Endothelial cell (in vitro differentiated cells): ENCODE results near the gene FRS2. TPM values are rescaled to one million over a fixed set of nuclear protein-coding genes. Genes with fewer than 3 reads are reported as not detected.
"Not testable (repeated sequence)": the region's sequence is repeated elsewhere in the genome, so short reads cannot be mapped to it uniquely, and the experiment has no call there.

Experiments
- DNase-seq: peaks from one replicate; pipeline ENCODE4 v3.0.0; 2021; ENCODE audit warnings: low spot score
- H3K27ac Mint-ChIP-seq: one replicate; pipeline ENCODE4 v1.8.0; 2021; ENCODE audit warnings: mixed read lengths, inconsistent platforms; ENCODE audit not compliant: unreplicated experiment
- H3K27me3 Mint-ChIP-seq: one replicate; pipeline ENCODE4 v1.8.0; 2021; ENCODE audit warnings: mild to moderate bottlenecking, moderate library complexity, mixed read lengths, inconsistent platforms; ENCODE audit not compliant: unreplicated experiment
- H3K36me3 Mint-ChIP-seq: one replicate; pipeline ENCODE4 v1.8.0; 2021; ENCODE audit warnings: mild to moderate bottlenecking, low read depth, mixed read lengths, inconsistent platforms; ENCODE audit not compliant: unreplicated experiment
- H3K4me1 Mint-ChIP-seq: one replicate; pipeline ENCODE4 v1.8.0; 2021; ENCODE audit warnings: mild to moderate bottlenecking, mixed read lengths, inconsistent platforms; ENCODE audit not compliant: unreplicated experiment
- H3K4me3 Mint-ChIP-seq: one replicate; pipeline ENCODE4 v1.8.0; 2021; ENCODE audit warnings: mild to moderate bottlenecking, mixed read lengths, inconsistent platforms; ENCODE audit not compliant: unreplicated experiment
- H3K9me3 Mint-ChIP-seq: one replicate; pipeline ENCODE4 v1.8.0; 2021; ENCODE audit warnings: mixed read lengths, inconsistent platforms; ENCODE audit not compliant: unreplicated experiment
- total RNA-seq: library from RNA; stranded (reverse); fragmentation: NEBNext Ultra II Directional; extraction: Animal tissue kit (Norgen Biotek cat#: 25700); gene quantifications from one replicate; pipeline ENCODE4 v1.2.1, GENCODE V29; 2021; ENCODE audit not compliant: unreplicated experiment
- TF ChIP-seq, protein P1 (sequence below): fragments of 200-600 bp; sonication (generic); IDR thresholded peaks from one replicate; pipeline ENCODE4 v1.5.0; 2021; ENCODE audit warnings: antibody characterized with exemption; ENCODE audit not compliant: unreplicated experiment

FRS2 gene
- total RNA-seq, 1 donor from 2014 or later, result 22.9 TPM

DNA sequence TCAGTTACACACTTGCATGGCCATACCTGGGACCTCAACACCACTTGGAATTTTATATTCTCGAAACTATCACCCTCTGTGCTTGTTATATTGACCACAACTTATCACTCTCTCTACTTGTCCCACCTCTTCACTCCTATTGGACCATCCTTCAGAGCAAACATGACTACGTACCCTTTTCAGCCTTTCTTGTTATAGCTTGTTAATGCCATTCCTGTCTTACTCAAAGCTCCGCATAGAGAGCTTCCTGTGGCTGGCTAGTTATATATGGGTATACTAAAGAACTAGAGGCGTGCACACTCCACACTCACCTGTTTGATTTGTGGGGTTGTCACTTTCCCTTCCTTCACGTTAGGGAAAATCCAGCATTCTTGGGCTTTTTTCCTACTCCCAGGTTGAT, 26.3 kb upstream of the FRS2 start:
- DNase-seq, result no peak
- TF ChIP-seq, protein P1, sequence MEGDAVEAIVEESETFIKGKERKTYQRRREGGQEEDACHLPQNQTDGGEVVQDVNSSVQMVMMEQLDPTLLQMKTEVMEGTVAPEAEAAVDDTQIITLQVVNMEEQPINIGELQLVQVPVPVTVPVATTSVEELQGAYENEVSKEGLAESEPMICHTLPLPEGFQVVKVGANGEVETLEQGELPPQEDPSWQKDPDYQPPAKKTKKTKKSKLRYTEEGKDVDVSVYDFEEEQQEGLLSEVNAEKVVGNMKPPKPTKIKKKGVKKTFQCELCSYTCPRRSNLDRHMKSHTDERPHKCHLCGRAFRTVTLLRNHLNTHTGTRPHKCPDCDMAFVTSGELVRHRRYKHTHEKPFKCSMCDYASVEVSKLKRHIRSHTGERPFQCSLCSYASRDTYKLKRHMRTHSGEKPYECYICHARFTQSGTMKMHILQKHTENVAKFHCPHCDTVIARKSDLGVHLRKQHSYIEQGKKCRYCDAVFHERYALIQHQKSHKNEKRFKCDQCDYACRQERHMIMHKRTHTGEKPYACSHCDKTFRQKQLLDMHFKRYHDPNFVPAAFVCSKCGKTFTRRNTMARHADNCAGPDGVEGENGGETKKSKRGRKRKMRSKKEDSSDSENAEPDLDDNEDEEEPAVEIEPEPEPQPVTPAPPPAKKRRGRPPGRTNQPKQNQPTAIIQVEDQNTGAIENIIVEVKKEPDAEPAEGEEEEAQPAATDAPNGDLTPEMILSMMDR, result no peak
- Mint-ChIP-seq H3K27me3 (peaks cover 3% of the 10 kb centered on the region), H3K4me3 (no peak overlapping the region), H3K27ac (no peak overlapping the region), H3K36me3 (no peaks in the 10 kb centered on the region), H3K9me3 (no peaks in the 10 kb centered on the region), H3K4me1 (no peaks in the 10 kb centered on the region)

DNA sequence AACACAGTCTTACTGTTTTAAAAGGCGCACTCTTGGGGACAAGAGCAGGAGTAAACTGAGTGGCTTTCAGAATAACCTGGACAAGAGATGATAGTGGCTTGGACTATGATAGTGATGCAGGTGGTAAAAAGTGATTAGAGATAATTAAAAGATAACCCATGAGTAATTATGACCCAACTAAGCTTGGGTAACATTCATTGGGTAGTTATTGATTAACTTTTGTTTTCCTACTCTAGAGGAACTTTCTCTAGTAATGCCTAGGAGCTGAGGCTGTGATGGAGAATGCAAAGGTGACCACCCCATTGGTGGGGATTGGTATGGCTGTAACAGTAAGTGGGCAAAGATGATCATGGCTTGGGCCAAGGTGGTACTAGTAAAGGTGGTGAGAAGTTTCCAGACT, 22.3 kb upstream of the FRS2 start:
- Mint-ChIP-seq H3K4me3 (no peak overlapping the region), H3K27me3 (peaks cover under 1% of the 10 kb centered on the region), H3K4me1 (no peaks in the 10 kb centered on the region), H3K27ac (no peak overlapping the region), H3K9me3 (no peaks in the 10 kb centered on the region), H3K36me3 (no peaks in the 10 kb centered on the region)
- DNase-seq, result no peak
- TF ChIP-seq, protein P1, result no peak

DNA sequence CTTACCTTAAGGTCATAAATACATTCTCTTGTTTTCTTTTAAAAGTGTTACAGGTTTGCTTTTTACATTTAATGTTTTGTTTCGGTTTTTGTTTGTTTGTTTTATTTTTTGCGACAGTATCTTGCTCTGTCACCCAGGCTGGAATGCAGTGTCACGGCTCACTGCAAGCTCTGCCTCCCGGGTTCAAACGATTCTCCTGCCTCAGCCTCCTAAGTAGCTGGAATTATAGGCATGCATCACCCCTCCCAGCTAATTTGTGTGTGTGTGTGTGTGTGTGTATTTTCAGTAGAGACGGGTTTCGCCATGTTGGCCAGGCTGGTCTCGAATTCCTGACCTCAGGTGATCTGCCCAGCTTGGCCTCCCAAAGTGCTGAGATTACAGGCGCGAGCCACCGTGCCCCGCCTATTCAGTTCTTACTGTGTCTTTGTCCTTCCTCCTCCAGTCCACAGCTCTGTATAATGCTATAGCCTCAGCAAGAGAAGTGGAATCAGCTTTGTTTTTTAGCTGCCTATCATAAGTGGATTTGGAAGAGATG, 17.5 kb upstream of the FRS2 start:
- H3K4me3 Mint-ChIP-seq, H3K27ac Mint-ChIP-seq, H3K4me1 Mint-ChIP-seq, H3K36me3 Mint-ChIP-seq, H3K27me3 Mint-ChIP-seq, DNase-seq, H3K9me3 Mint-ChIP-seq: not testable (repeated sequence)

DNA sequence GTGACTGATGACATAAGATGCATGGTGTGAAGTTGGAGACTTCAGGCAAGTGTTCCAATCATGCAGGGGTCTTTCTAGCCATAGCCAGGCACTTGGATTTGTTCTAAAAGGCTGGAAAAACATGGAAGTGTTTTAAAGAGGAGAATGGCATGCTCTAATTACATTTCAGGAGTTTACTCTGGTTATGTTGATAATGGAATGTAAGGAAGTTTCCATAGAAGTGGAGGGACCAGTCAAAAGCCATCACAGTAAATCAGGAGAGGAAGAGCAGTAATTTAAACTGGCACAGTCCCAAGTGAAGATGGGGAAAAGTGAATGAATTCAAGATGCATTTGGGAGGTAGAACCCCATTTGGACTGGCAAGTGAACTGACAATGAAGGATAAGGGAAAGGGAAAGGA, 13.9 kb upstream of the FRS2 start:
- no peak for DNase-seq
- Mint-ChIP-seq H3K9me3 (no peaks in the 10 kb centered on the region), H3K4me3 (no peak overlapping the region), H3K4me1 (no peaks in the 10 kb centered on the region), H3K36me3 (no peaks in the 10 kb centered on the region), H3K27ac (no peak overlapping the region), H3K27me3 (no peaks in the 10 kb centered on the region)
- TF ChIP-seq, protein P1, result no peak

DNA sequence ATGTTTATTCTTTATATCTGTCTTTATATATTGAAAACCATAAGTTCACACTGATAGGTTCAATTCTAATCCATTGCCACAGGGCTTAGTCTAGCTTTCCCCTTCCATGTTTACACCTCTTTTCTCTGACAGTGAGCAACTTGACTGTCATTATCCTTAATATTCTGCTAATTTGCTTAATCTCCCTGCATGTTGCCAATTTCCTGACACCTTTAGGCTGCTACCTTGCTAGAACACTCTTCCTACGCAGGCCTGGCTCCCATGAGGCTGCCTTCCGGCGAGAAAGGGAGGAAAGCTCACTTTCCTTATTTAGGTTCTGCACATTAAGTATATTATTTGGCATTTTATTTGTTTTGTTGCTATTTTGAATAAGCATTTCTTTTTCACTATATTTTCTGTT, 12.8 kb upstream of the FRS2 start:
- Mint-ChIP-seq H3K4me1 (no peaks in the 10 kb centered on the region), H3K9me3 (no peaks in the 10 kb centered on the region), H3K36me3 (no peaks in the 10 kb centered on the region), H3K27me3 (no peaks in the 10 kb centered on the region), H3K27ac (no peak overlapping the region), H3K4me3 (no peak overlapping the region)
- TF ChIP-seq, protein P1, result no peak
- DNase-seq, result no peak
